ENCODE results near the gene INPP5B.
"Not testable (repeated sequence)": the region's sequence is repeated elsewhere in the genome, so short reads cannot be mapped to it uniquely, and the experiment has no call there.

GRCh38 chr1:37906591-37906990 lies 40.3 kb downstream of the INPP5B start:
- TF ChIP-seq CTCF, POLR2A (IDR thresholded peaks at IDR 0.05): not testable (repeated sequence)

Data from heart left ventricle (tissue), 13 donors.